MG63 (cell line): ENCODE results near the gene CNOT2. TPM values are rescaled to one million over a fixed set of nuclear protein-coding genes. Genes with fewer than 3 reads are reported as not detected.

Experiments
- total RNA-seq: library from RNA; depleted of rRNA; stranded (reverse); fragments of >200 nt; shearing (Covaris generic); gene quantifications from 2 replicates; pipeline ENCODE4 v1.2.3, GENCODE V29; 2014; ENCODE audit warnings: low replicate concordance; rRNA removed

Gene CNOT2
- total RNA-seq, 1 experiment from 2014 or later, result 93.4 TPM

Other genes starting within 250 kb of the CNOT2 start
- 0.26 TPM in 1 of 2 replicates, not detected in the other for gene KCNMB4, start 122.9 kb downstream of the CNOT2 start, total RNA-seq